K562 (cell line): ENCODE measurements around the gene DCUN1D4. TPM values are rescaled to one million over a fixed set of nuclear protein-coding genes. Genes with fewer than 3 reads are reported as not detected.
A peak's percentile ranks its signal among the peaks of the same experiment; 100 is the strongest.

ENCODE experiments used
- ARHGAP35 ChIP-seq: fragments of 450-650 bp; IDR thresholded peaks from 2 replicates; pipeline ENCODE4 v1.6.1; 2018; ENCODE audit not compliant: partially characterized antibody
- CAMTA2 ChIP-seq: fragments of 250-450 bp; sonication (Bioruptor Pico); conservative IDR thresholded peaks from 2 replicates; pipeline ENCODE4 v1.5.1; 2022
- E2F6 ChIP-seq, 2 experiments: IDR thresholded peaks; 2 replicates each; pipeline ENCODE4 v1.6.1; 2011; ENCODE audit warnings: borderline replicate concordance in 1 of 2, control low read depth in 1 of 2, low read depth in 1 of 2, low read length in 1 of 2, mild to moderate bottlenecking in 1 of 2, mixed read lengths in 1 of 2, moderate library complexity in 1 of 2; ENCODE audit not compliant: insufficient read depth in 1 of 2, insufficient read length in 1 of 2, poor library complexity in 1 of 2, severe bottlenecking in 1 of 2; ENCODE audit errors: extremely low read depth in 1 of 2
- ELF4 ChIP-seq: fragments of 450-650 bp; formaldehyde crosslinking; IDR thresholded peaks from 2 replicates; pipeline ENCODE4 v1.4.0; 2022; ENCODE audit warnings: missing genetic modification characterization
- FOXK2 ChIP-seq, 2 experiments: fragments of 450-650 bp; IDR thresholded peaks in 1 of 2; conservative IDR thresholded peaks in 1 of 2; 2 replicates each; pipeline ENCODE4 v1.6.1; 2016; ENCODE audit warnings: low read depth in 2 of 2, mild to moderate bottlenecking in 1 of 2
- HDAC1 ChIP-seq, 2 experiments: fragments of 450-650 bp; IDR thresholded peaks; 2 replicates each; pipeline ENCODE4 v1.6.1; 2016 to 2017; ENCODE audit warnings: inconsistent platforms in 1 of 2, mild to moderate bottlenecking in 1 of 2, moderate library complexity in 1 of 2
- HMG20B ChIP-seq: fragments of 250-450 bp; sonication (Bioruptor Pico); IDR thresholded peaks from 2 replicates; pipeline ENCODE4 v1.5.0; 2021; ENCODE audit warnings: mild to moderate bottlenecking
- JUN ChIP-seq, 2 experiments: sonication (generic) in 1 of 2; formaldehyde crosslinking in 1 of 2; IDR thresholded peaks; 2 replicates each; pipeline versions ENCODE4 v1.6.1 to v1.8.0; 2012 to 2022; ENCODE audit warnings: borderline replicate concordance in 2 of 2, mild to moderate bottlenecking in 2 of 2, improper control_type of control experiment in 1 of 2, low read depth in 1 of 2, low read length in 1 of 2, missing genetic modification reagents in 1 of 2
- MEF2D ChIP-seq: conservative IDR thresholded peaks from 2 replicates; pipeline ENCODE4 v1.6.1; 2016; ENCODE audit warnings: low read depth, missing genetic modification characterization, missing compliant biosample characterization
- MYBL2 ChIP-seq, 2 experiments: fragments of 450-650 bp in 1 of 2; sonication (generic) in 1 of 2; formaldehyde crosslinking in 1 of 2; IDR thresholded peaks; 2 replicates each; pipeline versions ENCODE4 v1.6.1 to v1.8.1; 2017 to 2022; ENCODE audit warnings: borderline replicate concordance in 1 of 2, inconsistent platforms in 1 of 2, low read depth in 1 of 2, mild to moderate bottlenecking in 1 of 2, missing genetic modification reagents in 1 of 2, moderate library complexity in 1 of 2
- NFIC ChIP-seq: fragments of 450-650 bp; IDR thresholded peaks from 2 replicates; pipeline ENCODE4 v1.6.1; 2017; ENCODE audit warnings: mild to moderate bottlenecking, inconsistent platforms
- NR3C1 ChIP-seq: sonication (generic); formaldehyde crosslinking; IDR thresholded peaks from 2 replicates; pipeline ENCODE4 v1.8.1; 2022; ENCODE audit warnings: missing genetic modification reagents
- PHF21A ChIP-seq: fragments of 450-650 bp; IDR thresholded peaks from 2 replicates; pipeline ENCODE4 v1.6.1; 2017; ENCODE audit warnings: low read depth, borderline replicate concordance
- POLR2AphosphoS2 ChIP-seq: IDR thresholded peaks from 2 replicates; pipeline ENCODE4 v1.6.1; 2012; ENCODE audit warnings: low read length, improper control_type of control experiment
- POLR2H ChIP-seq: IDR thresholded peaks from 2 replicates; pipeline ENCODE4 v1.6.1; 2016; ENCODE audit warnings: missing genetic modification characterization, low read depth, mild to moderate bottlenecking, control low read depth, missing compliant biosample characterization, moderate library complexity
- SRSF9 ChIP-seq: fragments of 200-400 bp; formaldehyde crosslinking; IDR thresholded peaks from 2 replicates; pipeline ENCODE4 v1.6.1; 2017; ENCODE audit warnings: low read depth, low read length, borderline replicate concordance
- ZC3H11A ChIP-seq: IDR thresholded peaks from 2 replicates; pipeline ENCODE4 v1.6.1; 2012; ENCODE audit warnings: low read depth, low read length, improper control_type of control experiment
- ZNF347 ChIP-seq: fragments of 450-650 bp; formaldehyde crosslinking; IDR thresholded peaks from 2 replicates; pipeline ENCODE4 v1.4.0; 2020; ENCODE audit warnings: low read depth, mild to moderate bottlenecking, moderate library complexity
- ZNF586 ChIP-seq: fragments of 450-650 bp; formaldehyde crosslinking; conservative IDR thresholded peaks from 2 replicates; pipeline ENCODE4 v1.4.0; 2020; ENCODE audit warnings: mild to moderate bottlenecking, moderate library complexity
- polyA plus RNA-seq, 8 experiments: library from polyadenylated mRNA; depleted of rRNA in 4 of 8; stranded (reverse) in 5 of 8; unstranded in 3 of 8; fragments of >200 nt; fragmentation: Nextera tagmentation in 2 of 8; fragmentation: Illumina TruSeq in 1 of 8; extraction: Ambion mirVana in 2 of 8; extraction: Trizol in 1 of 8; gene quantifications; 2 replicates each; pipeline versions ENCODE4 v1.2.1 to v1.2.3, GENCODE V29; 2011 to 2014; ENCODE audit warnings: inconsistent platforms in 1 of 8, missing spikeins in 1 of 8
- total RNA-seq, 7 experiments: library from RNA; depleted of rRNA in 6 of 7; stranded (reverse); fragments of >200 nt in 6 of 7; fragmentation: Illumina TruSeq in 2 of 7; extraction: Trizol in 2 of 7; gene quantifications; 2 replicates each; pipeline versions ENCODE4 v1.2.1 to v1.2.3, GENCODE V29; 2011 to 2021; ENCODE audit warnings: low replicate concordance in 1 of 7
- TF ChIP-seq, protein P1 (sequence below): fragments of 450-650 bp; IDR thresholded peaks from 2 replicates; pipeline ENCODE4 v1.6.1; 2016; ENCODE audit warnings: missing biosample characterization, missing genetic modification characterization
- TF ChIP-seq, protein P2 (sequence below): fragments of 250-450 bp; sonication (Bioruptor Pico); IDR thresholded peaks from 2 replicates; pipeline ENCODE4 v1.9.0; 2021; ENCODE audit warnings: mild to moderate bottlenecking
- TF ChIP-seq, protein P3 (sequence below): fragments of 450-650 bp; formaldehyde crosslinking; IDR thresholded peaks from 2 replicates; pipeline ENCODE4 v1.4.0; 2022; ENCODE audit warnings: missing genetic modification characterization
- TF ChIP-seq, protein P4 (sequence below): fragments of 450-650 bp; conservative IDR thresholded peaks from 2 replicates; pipeline ENCODE4 v1.6.1; 2016; ENCODE audit warnings: missing genetic modification characterization, low read depth, mild to moderate bottlenecking, control low read depth, missing compliant biosample characterization

Gene DCUN1D4
- total and polyA plus RNA-seq, 9 of the 15 experiments (the other 6 are each of a cell fraction or from before 2014, with no cell fraction given) = 15.1 to 73.5 (median 23.0) TPM

- TF ChIP-seq, protein P1, sequence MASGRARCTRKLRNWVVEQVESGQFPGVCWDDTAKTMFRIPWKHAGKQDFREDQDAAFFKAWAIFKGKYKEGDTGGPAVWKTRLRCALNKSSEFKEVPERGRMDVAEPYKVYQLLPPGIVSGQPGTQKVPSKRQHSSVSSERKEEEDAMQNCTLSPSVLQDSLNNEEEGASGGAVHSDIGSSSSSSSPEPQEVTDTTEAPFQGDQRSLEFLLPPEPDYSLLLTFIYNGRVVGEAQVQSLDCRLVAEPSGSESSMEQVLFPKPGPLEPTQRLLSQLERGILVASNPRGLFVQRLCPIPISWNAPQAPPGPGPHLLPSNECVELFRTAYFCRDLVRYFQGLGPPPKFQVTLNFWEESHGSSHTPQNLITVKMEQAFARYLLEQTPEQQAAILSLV (tag) = no peak
- TF ChIP-seq E2F6 (IDR thresholded peaks at IDR 0.05; ENCODE audit: borderline replicate concordance in 1 of 2, extremely low read depth in 1 of 2, insufficient read depth in 1 of 2, insufficient read length in 1 of 2, low read depth in 1 of 2, low read length in 1 of 2, poor library complexity in 1 of 2, severe bottlenecking in 1 of 2) (no peak), MYBL2 (IDR thresholded peaks at IDR 0.05; ENCODE audit: low read depth) (no peak), MYBL2 (CRISPR knock-in tag; IDR thresholded peaks at IDR 0.05; ENCODE audit: borderline replicate concordance) (no peak), NR3C1 (CRISPR knock-in tag) (no peak), PHF21A (no peak), POLR2AphosphoS2 (no peak), JUN (IDR thresholded peaks at IDR 0.05; ENCODE audit: borderline replicate concordance, low read depth, low read length) (0 out of 2 replicates have a peak, but pooled peaks have one; percentile 46), JUN (CRISPR knock-in tag; IDR thresholded peaks at IDR 0.05; ENCODE audit: borderline replicate concordance) (no peak), HDAC1 (IDR thresholded peaks at IDR 0.05) (no peak), POLR2H (no peak), SRSF9 (no peak), ZNF586 (no peak), ZNF347 (no peak), MEF2D (no peak), NFIC (no peak), HMG20B (no peak), ELF4 (CRISPR knock-in tag) (no peak), FOXK2 (conservative IDR thresholded peaks at IDR 0.05 in 1 of 2, IDR thresholded peaks at IDR 0.05 in 1 of 2; ENCODE audit: low read depth in 2 of 2) (peak in 1 of 2 experiments; percentile 45; a peak in 1 of 4 replicates), ARHGAP35 (no peak), CAMTA2 (CRISPR knock-in tag) (no peak), ZC3H11A (no peak)
- TF ChIP-seq, protein P2, sequence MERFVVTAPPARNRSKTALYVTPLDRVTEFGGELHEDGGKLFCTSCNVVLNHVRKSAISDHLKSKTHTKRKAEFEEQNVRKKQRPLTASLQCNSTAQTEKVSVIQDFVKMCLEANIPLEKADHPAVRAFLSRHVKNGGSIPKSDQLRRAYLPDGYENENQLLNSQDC (CRISPR knock-in tag) = no peak
- TF ChIP-seq, protein P3, sequence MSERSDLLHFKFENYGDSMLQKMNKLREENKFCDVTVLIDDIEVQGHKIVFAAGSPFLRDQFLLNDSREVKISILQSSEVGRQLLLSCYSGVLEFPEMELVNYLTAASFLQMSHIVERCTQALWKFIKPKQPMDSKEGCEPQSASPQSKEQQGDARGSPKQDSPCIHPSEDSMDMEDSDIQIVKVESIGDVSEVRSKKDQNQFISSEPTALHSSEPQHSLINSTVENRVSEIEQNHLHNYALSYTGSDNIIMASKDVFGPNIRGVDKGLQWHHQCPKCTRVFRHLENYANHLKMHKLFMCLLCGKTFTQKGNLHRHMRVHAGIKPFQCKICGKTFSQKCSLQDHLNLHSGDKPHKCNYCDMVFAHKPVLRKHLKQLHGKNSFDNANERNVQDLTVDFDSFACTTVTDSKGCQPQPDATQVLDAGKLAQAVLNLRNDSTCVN = no peak
- TF ChIP-seq, protein P4, sequence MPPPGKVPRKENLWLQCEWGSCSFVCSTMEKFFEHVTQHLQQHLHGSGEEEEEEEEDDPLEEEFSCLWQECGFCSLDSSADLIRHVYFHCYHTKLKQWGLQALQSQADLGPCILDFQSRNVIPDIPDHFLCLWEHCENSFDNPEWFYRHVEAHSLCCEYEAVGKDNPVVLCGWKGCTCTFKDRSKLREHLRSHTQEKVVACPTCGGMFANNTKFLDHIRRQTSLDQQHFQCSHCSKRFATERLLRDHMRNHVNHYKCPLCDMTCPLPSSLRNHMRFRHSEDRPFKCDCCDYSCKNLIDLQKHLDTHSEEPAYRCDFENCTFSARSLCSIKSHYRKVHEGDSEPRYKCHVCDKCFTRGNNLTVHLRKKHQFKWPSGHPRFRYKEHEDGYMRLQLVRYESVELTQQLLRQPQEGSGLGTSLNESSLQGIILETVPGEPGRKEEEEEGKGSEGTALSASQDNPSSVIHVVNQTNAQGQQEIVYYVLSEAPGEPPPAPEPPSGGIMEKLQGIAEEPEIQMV (tag) = no peak
Measured at GRCh38 chr4:51895816-51896408, 53.0 kb downstream of the DCUN1D4 start (continued).
